Epidermal melanocyte (primary cell): ENCODE data around the gene TRIP12.
A peak's percentile ranks its signal among the peaks of the same experiment; 100 is the strongest.
"Not testable (repeated sequence)": the region's sequence is repeated elsewhere in the genome, so short reads cannot be mapped to it uniquely, and the experiment has no call there.

Source experiments
- DNase-seq: peaks from one replicate; pipeline ENCODE4 v3.0.0; 2011; ENCODE audit warnings: low spot score; ENCODE audit not compliant: insufficient read length

TRIP12 gene

GRCh38 chr2:229921892-229922448, at the start of gene TRIP12:
Gene TRIP12, minus strand, starts transcription at chr2:229922009. Its CDS starts 41,930 bp downstream, at chr2:229880079.
- peak; percentile 90 for DNase-seq

DNA sequence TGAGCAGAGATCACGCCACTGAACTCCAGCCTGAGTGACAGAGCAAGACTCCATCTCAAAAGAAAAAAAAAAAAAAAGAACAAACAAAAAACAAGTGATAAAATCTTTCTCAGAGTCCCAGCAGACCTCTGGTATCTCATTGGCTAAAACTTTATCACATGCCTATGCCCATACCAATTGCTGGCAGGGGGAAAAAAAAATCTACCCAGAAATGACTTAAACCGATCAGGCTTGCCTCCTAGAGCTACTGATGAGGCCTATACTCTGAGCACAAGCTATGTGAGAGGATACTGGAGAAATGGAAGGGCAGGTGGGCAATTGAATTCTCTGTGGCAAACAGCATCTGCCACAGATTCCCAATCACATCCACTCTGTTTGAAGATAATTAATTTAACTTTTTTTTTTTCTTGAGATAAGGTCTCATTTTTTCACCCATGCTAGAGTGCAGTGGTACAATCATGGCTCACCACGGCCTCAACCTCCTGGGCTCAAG, 49.5 kb upstream of the TRIP12 start:
- DNase-seq, result no peak

DNA sequence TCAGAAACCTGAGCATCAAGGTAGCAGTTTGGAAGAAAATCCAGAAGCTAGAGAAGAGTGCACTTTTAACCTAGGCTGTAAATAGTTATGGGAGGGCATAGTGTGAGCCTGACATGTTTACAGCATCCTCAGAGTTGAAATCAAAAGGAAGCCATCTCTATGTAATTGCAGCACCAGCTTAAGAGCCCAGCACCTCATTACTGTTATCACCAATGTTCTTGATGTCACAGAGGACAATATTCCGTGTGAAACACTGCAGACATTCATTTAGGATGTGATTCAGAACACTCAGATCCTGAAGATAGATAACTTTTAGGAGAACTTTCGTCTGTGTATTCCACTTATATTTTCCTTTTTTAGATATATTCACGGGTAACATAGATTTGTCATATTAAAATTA, 48.6 kb upstream of the TRIP12 start:
- DNase-seq, result no peak

GRCh38 chr2:229969921-229970320, 48.1 kb upstream of the TRIP12 start:
- DNase-seq, result no peak

DNA sequence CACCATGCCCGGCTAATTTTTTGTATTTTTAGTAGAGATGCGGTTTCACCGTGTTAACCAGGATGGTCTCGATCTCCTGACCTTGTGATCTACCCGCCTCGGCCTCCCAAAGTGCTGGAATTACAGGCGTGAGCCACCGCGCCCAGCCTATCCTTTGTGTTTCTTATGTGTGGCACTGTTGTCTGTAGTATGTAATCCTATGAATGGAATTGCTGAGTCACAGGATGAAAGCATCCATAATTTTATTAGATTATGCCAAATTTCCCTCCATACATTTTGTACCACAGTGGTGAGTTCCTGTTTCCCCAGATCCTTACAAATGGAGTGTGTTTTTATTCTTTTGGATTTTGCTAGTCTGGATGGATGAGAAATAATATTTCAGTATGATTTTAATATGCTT, 41.8 kb upstream of the TRIP12 start:
- not testable (repeated sequence) for DNase-seq

GRCh38 chr2:229956491-229956890, 34.7 kb upstream of the TRIP12 start:
- DNase-seq, result no peak

DNA sequence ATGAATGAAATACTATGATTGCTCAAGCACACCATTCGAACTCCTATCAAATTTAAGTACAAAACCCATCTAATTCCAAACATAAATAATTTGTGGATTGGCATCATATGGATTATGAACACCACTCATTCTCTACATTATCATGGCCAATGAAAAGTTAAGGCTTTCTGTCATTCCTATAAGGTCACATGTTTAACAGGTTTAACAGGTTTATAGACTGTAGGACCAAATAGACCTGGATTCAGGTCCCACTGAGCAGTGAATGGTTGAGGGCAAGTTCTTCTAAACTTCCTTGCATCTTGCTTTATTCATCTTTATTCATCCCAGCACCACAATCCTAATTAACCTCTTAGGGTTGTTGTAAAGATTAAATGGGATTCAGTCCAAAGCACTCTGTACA, 33.9 kb upstream of the TRIP12 start:
- DNase-seq, result no peak

DNA sequence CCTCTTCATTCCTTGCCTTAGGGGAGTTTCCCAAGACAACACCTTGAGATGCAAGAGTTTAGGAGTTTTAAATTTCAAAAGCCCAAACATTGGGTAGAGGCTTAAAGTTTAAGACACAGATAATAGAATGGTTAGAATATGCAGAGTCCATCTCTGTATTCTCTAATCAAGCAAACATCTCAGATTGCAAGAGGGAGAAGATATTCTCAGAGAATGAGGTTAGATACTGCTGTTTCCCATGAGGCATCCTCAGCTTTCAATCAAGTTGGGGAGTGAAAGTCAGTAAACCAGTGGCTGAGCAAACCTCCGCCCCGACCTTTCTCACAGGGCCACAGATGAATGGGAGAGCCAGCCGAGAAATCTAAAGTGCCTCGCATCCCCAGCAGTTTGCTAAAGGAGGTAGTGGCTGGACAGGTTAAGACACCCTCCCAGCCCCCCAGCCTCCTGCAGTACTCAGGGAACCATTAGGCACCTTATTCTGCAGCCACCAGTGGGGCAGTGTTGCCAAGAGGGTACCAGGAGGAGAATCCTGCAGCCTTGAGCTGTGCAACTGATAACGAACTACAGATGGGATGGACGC, 30.5 kb upstream of the TRIP12 start:
- no peak for DNase-seq

DNA sequence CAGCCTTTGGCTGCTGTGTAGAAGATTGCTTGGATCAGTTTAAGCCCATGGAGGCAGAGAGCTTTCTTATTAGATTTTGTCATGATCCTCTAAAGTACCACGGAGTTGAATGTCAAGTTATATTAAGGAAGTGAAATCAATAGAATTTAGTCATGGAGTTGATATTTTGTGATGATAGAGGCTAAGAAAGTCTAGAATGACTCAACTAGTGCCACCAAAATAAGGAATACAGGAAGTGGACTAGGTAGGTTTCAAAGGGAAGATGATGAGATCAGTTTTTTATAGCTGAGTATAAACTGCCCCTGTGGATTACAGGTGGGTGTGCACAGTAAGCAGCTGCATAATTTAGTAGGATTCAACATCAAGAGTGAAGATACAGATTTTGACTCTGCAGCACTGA, 25.7 kb upstream of the TRIP12 start:
- no peak for DNase-seq

GRCh38 chr2:229945975-229946374, 24.2 kb upstream of the TRIP12 start:
- no peak for DNase-seq

GRCh38 chr2:229943770-229944449, 22.1 kb upstream of the TRIP12 start:
- no peak for DNase-seq

DNA sequence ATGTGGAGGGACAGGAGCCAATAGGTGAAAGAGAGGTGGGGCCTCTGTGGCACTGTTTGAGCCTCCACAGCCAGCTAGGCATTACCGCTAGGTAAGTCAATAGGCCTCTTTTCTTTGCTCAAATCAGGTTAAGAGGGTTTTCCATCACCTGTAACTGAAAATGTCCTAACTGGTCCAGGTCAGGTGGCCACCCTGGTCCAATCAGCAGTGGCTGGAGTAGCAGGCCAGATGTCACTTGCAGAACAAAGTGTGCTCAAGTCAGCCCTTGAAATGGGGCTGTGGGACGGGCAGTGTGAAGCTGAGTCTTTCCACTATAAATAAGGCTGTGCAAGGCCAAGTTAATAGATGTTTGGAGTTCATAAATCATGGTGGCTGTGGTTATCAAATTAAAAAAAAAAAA, 21.4 kb upstream of the TRIP12 start:
- no peak for DNase-seq

- DNase-seq, result no peak
Measured at GRCh38 chr2:229942671-229943070, 20.9 kb upstream of the TRIP12 start.

- DNase-seq, result no peak
Measured at GRCh38 chr2:229937537-229937936, 15.7 kb upstream of the TRIP12 start.

DNA sequence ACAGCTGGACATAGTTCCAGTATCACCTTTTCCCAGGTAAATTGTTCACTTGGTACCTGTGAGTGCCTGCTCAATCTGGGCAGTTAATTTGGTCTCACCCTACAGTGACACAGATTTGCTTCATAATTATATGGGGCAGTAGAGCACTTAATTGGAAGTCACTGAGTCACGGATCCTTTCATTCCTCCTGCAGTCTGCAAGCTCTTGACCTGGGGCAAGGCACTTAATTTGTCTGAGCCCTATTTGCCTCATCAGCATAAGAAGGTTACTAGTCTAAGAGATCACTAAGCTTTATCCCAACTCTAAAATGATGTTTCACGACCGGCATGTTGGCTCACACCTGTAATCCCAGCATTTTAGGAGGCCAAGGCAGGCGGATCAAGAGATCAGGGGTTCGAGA, 9.4 kb upstream of the TRIP12 start:
- DNase-seq, result no peak

DNA sequence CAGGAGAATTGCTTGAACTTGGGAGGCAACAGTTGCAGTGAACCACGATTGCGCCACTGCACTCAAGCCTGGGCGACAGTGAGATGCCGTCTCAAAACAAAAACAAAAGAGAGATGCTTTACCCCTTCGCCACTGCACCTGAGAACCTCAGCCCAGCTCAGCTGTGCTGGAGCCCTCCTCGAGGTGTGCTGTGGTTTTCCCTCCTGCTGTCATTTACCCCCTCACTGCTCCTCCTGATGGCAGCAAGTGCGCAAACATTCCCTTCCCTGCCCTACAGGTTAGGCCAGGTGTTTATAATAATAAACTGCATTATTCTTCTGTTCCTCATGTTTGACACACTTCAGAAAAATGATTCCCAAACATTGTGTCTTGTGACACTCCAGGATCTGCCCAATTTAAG, 8.8 kb upstream of the TRIP12 start:
- DNase-seq, result no peak

GRCh38 chr2:229927817-229928321, 6.1 kb upstream of the TRIP12 start:
- no peak for DNase-seq

DNA sequence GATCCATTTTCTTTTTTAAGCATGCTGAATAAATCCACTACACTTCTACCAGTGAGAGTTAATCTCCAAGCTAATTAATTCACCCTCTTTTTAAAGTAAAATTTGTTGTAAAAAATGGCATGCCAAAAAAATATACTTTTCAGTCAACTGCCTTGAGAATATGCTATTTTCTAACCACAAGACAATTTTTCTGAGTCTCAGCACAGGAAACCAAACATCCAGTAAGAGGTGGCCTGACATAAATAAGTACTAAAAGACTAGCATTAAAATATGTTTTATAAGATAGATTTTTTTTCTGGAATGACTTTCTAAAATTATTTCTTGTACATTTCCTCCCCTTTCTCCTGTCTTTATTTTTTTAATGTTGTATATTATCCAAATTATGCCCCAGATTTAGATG, 3.4 kb upstream of the TRIP12 start:
- no peak for DNase-seq

GRCh38 chr2:229924541-229924940, 2.7 kb upstream of the TRIP12 start:
- not testable (repeated sequence) for DNase-seq

- peak; percentile 46 for DNase-seq
Measured at GRCh38 chr2:229922449-229923386, 909 bp upstream of the TRIP12 start, which contains the start of gene FBXO36. Gene FBXO36, plus strand, starts transcription at chr2:229922503. Its CDS starts 11 bp downstream, at chr2:229922514.

GRCh38 chr2:229921101-229921891, 513 bp downstream of the TRIP12 start:
- DNase-seq, result no peak
